DND-41 (cell line): Measurements from ENCODE around the gene MAMLD1.

Experiments
- ATAC-seq: fragments of 200-7000 bp; cut with Tn5 transposase; 3 replicates; pipeline ENCODE4 v1.9.1; 2021; ENCODE audit warnings: low read depth; ENCODE audit not compliant: insufficient read depth
- DNase-seq: peaks from one replicate; pipeline ENCODE4 v3.0.0-alpha.2; 2020
- H2AFZ ChIP-seq: 2 replicates; pipeline ENCODE4 v1.6.0; 2012; ENCODE audit warnings: low read depth, low read length
- H3K27ac ChIP-seq: 2 replicates; pipeline ENCODE4 v1.5.1; 2012; ENCODE audit warnings: low read length, inconsistent platforms
- H3K27me3 ChIP-seq: fragments of 200-600 bp; sonication (generic); 2 replicates; pipeline ENCODE4 v1.6.0; 2012; ENCODE audit warnings: low read length, mild to moderate bottlenecking, inconsistent platforms; ENCODE audit not compliant: insufficient read depth, poor library complexity
- H3K36me3 ChIP-seq: 2 replicates; pipeline ENCODE4 v1.5.1; 2012; ENCODE audit warnings: low read length, inconsistent platforms; ENCODE audit not compliant: insufficient read depth
- H3K4me1 ChIP-seq: 2 replicates; pipeline ENCODE4 v1.5.1; 2012; ENCODE audit warnings: mild to moderate bottlenecking, low read length; ENCODE audit not compliant: insufficient read depth
- H3K4me2 ChIP-seq: 2 replicates; pipeline ENCODE4 v1.6.0; 2012; ENCODE audit warnings: mild to moderate bottlenecking, moderate library complexity, low read length, inconsistent platforms; ENCODE audit not compliant: insufficient read depth
- H3K4me3 ChIP-seq, 2 experiments: fragments of 200-600 bp in 1 of 2; shearing (Covaris generic) in 1 of 2; 2 replicates each; pipeline ENCODE4 v1.5.1; 2012 to 2016; ENCODE audit warnings: inconsistent platforms in 2 of 2, low read length in 2 of 2, mild to moderate bottlenecking in 2 of 2, low read depth in 1 of 2, moderate library complexity in 1 of 2
- H3K79me2 ChIP-seq: 2 replicates; pipeline ENCODE4 v1.6.0; 2012; ENCODE audit warnings: low read length, inconsistent platforms; ENCODE audit not compliant: insufficient read depth
- H3K9ac ChIP-seq: 2 replicates; pipeline ENCODE4 v1.6.0; 2012; ENCODE audit warnings: low read depth, mild to moderate bottlenecking, inconsistent platforms, low read length, moderate library complexity
- H3K9me3 ChIP-seq: 2 replicates; pipeline ENCODE4 v1.5.1; 2012; ENCODE audit warnings: low read length, moderate library complexity, mild to moderate bottlenecking, inconsistent platforms; ENCODE audit not compliant: insufficient read depth, severe bottlenecking
- H4K20me1 ChIP-seq: 2 replicates; pipeline ENCODE4 v1.6.0; 2012; ENCODE audit warnings: low read length; ENCODE audit not compliant: insufficient read depth
- EZH2 ChIP-seq: IDR thresholded peaks from 3 replicates; pipeline ENCODE4 v1.6.1; 2012; ENCODE audit warnings: borderline replicate concordance, low read depth, mild to moderate bottlenecking, moderate library complexity, low read length, inconsistent platforms; ENCODE audit not compliant: severe bottlenecking
- TF ChIP-seq, protein P1 (sequence below): IDR thresholded peaks from 2 replicates; pipeline ENCODE4 v1.5.1; 2012; ENCODE audit warnings: borderline replicate concordance, low read length, moderate library complexity, mild to moderate bottlenecking; ENCODE audit not compliant: poor library complexity, severe bottlenecking; ENCODE audit errors: extremely low read depth

Gene MAMLD1

DNA sequence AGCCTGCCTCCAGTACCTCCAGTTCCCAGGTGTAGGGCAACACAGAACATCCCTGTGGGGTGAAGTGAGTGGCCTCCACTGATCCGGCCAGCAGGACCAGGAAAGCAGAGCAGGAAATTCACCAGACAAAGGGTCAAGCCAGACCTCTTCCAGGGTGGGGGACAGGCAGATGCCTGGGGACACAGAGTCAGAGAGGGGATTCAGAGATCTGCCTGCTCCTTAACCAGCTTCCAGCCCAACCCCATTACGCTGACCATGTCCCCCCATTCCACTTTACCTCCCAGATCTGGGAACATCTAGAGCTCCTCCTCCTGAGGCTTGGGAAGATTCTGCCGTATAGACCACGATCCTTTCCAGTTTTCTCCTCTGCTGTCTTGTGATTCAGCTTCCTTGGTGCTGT lies 132.4 kb downstream of the MAMLD1 start:
- H3K27me3 ChIP-seq = no peaks in the 10 kb centered on the region

DNA sequence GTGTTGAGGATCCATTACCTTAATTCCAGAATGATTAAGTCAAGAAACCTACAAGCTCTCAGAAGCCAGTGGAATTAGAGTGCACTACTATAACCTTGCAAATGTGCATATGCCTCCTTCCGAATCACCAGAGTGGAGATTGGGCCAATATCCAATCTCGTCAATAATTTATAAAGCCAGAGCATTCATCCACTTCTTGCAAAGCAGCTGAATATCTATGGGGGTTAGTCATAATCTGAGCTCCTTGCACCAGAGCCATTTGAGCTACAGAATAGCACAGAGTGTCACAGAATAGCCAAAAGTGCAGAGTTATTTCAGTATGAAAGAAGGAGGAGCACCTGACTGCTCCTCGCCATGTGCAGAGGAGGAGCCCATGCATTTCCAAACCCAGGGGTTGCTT lies 136.1 kb downstream of the MAMLD1 start:
- Histone ChIP-seq H3K4me2 (no peak overlapping the region), H3K79me2 (no peaks in the 10 kb centered on the region), H3K27ac (no peak overlapping the region), H3K9ac (no peak overlapping the region), H3K9me3 (no peaks in the 10 kb centered on the region), H3K36me3 (no peaks in the 10 kb centered on the region), H3K4me1 (no peaks in the 10 kb centered on the region), H3K4me3 (no peak overlapping the region), H2AFZ (no peak overlapping the region), H4K20me1 (no peaks in the 10 kb centered on the region), H3K27me3 (no peaks in the 10 kb centered on the region)
- no peak for ATAC-seq
- TF ChIP-seq EZH2 = no peak
- TF ChIP-seq, protein P1, sequence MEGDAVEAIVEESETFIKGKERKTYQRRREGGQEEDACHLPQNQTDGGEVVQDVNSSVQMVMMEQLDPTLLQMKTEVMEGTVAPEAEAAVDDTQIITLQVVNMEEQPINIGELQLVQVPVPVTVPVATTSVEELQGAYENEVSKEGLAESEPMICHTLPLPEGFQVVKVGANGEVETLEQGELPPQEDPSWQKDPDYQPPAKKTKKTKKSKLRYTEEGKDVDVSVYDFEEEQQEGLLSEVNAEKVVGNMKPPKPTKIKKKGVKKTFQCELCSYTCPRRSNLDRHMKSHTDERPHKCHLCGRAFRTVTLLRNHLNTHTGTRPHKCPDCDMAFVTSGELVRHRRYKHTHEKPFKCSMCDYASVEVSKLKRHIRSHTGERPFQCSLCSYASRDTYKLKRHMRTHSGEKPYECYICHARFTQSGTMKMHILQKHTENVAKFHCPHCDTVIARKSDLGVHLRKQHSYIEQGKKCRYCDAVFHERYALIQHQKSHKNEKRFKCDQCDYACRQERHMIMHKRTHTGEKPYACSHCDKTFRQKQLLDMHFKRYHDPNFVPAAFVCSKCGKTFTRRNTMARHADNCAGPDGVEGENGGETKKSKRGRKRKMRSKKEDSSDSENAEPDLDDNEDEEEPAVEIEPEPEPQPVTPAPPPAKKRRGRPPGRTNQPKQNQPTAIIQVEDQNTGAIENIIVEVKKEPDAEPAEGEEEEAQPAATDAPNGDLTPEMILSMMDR = no peak
- no peak for DNase-seq

More for the DNA sequence above, 132.4 kb downstream of the MAMLD1 start:
- ATAC-seq (no peak), DNase-seq (no peak)
- Histone ChIP-seq H3K27ac (no peak overlapping the region), H3K9me3 (no peaks in the 10 kb centered on the region), H3K4me1 (no peaks in the 10 kb centered on the region), H3K4me3 (no peak overlapping the region), H2AFZ (no peak overlapping the region), H3K36me3 (no peaks in the 10 kb centered on the region), H4K20me1 (no peaks in the 10 kb centered on the region), H3K4me2 (no peak overlapping the region), H3K9ac (no peak overlapping the region), H3K79me2 (no peaks in the 10 kb centered on the region)
- no peak for TF ChIP-seq EZH2
- TF ChIP-seq, protein P1 = no peak

DNA sequence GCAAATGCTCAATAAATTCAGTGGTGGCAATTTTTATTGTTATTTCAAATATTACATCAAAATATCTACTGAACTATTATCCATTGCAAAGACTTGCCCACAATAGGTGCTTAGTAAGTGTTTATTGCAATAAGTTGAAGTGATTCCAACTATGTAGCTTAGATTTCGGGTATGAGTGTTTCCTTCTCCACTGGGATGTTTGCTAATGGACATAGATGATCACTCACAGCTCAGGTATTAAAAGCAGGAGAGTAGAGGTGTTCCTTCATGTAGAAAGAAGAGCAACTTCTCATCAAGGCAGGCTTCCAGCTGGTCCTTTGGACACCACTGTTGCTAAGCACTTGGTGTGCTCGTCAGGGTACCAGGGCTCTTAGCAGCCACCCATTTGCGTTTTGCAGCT lies 139.0 kb downstream of the MAMLD1 start:
- TF ChIP-seq EZH2 = no peak
- TF ChIP-seq, protein P1 = no peak
- H3K9ac ChIP-seq = no peak overlapping the region
- H3K79me2 ChIP-seq = no peaks in the 10 kb centered on the region
- no peak for ATAC-seq
- no peak overlapping the region for H2AFZ ChIP-seq
- no peaks in the 10 kb centered on the region for H3K9me3 ChIP-seq
- H3K4me1 ChIP-seq = no peaks in the 10 kb centered on the region
- H3K27me3 ChIP-seq = no peaks in the 10 kb centered on the region
- no peaks in the 10 kb centered on the region for H4K20me1 ChIP-seq
- DNase-seq = no peak
- H3K4me3 ChIP-seq = no peak overlapping the region
- no peak overlapping the region for H3K27ac ChIP-seq
- no peak overlapping the region for H3K4me2 ChIP-seq
- no peaks in the 10 kb centered on the region for H3K36me3 ChIP-seq
